Measurements from ENCODE around the gene FUNDC2.

Gene FUNDC2

GRCh38 chrX:155070975-155071693, 44.5 kb downstream of the FUNDC2 start, which contains the start of the genes BRCC3, CMC4 and MTCP1:
BRCC3 (plus strand) TSS chrX:155071508; CDS start chrX:155071528, 20 bp downstream.
CMC4 (minus strand) TSS chrX:155071136; CDS start chrX:155064023, 7,113 bp downstream.
MTCP1 (minus strand) TSS chrX:155071136; CDS start chrX:155066010, 5,126 bp downstream.
- peak; percentile 95 for DNase-seq

- peak; percentile 53 for DNase-seq
These were observed 45.1 kb downstream of the FUNDC2 start for GRCh38 chrX:155071694-155072280.

- peak; percentile 56 for DNase-seq
These were observed 59.7 kb downstream of the FUNDC2 start for GRCh38 chrX:155086202-155086840.

GRCh38 chrX:155086961-155087735, 60.5 kb downstream of the FUNDC2 start:
- no peak for DNase-seq

- peak; percentile 50 for DNase-seq
These were observed 67.9 kb downstream of the FUNDC2 start for GRCh38 chrX:155094468-155095061.

GRCh38 chrX:155105919-155106318, 79.3 kb downstream of the FUNDC2 start:
- no peak for DNase-seq

- DNase-seq: no peak
These were observed 81.8 kb downstream of the FUNDC2 start for GRCh38 chrX:155108427-155108826.
